ENCODE data around the gene MVD. TPM values are rescaled to one million over a fixed set of nuclear protein-coding genes. Genes with fewer than 3 reads are reported as not detected.
A peak's percentile ranks its signal among the peaks of the same experiment; 100 is the strongest.

MVD gene
- total and polyA plus RNA-seq, 2 of the 13 experiments (the other 11 are each of a cell fraction or from before 2014, with no cell fraction given), result 28.1 to 187 TPM

- peak; percentile 50 for TF ChIP-seq MLX (CRISPR knock-in tag; IDR thresholded peaks at IDR 0.05)
- 0 out of 2 replicates have a peak, but pooled peaks have one; percentile 45 for TF ChIP-seq HOXA5 (CRISPR knock-in tag; IDR thresholded peaks at IDR 0.05)
- TF ChIP-seq ZNF724P (CRISPR knock-in tag; IDR thresholded peaks at IDR 0.05; ENCODE audit: borderline replicate concordance), result peak; percentile 74
- TF ChIP-seq ZNF501 (CRISPR knock-in tag; IDR thresholded peaks at IDR 0.05), result peak; percentile 10; the same call in 1 of the 2 replicates
- TF ChIP-seq ZBTB2 (CRISPR knock-in tag; IDR thresholded peaks at IDR 0.05; ENCODE audit: low read depth), result 0 out of 2 replicates have a peak, but pooled peaks have one; percentile 17
- TF ChIP-seq TOE1 (CRISPR knock-in tag; IDR thresholded peaks at IDR 0.05), result no peak
- TF ChIP-seq FOXP4 (CRISPR knock-in tag; IDR thresholded peaks at IDR 0.05), result 0 out of 2 replicates have a peak, but pooled peaks have one; percentile 38
- no peak for TF ChIP-seq REST (IDR thresholded peaks at IDR 0.05; ENCODE audit: borderline replicate concordance in 1 of 2, low read depth in 1 of 2, low read length in 2 of 2)
- no peak for TF ChIP-seq GZF1 (CRISPR knock-in tag; IDR thresholded peaks at IDR 0.05)
- 0 out of 2 replicates have a peak, but pooled peaks have one; percentile 52 for TF ChIP-seq SRY (CRISPR knock-in tag; IDR thresholded peaks at IDR 0.05)
- TF ChIP-seq REL (CRISPR knock-in tag; conservative IDR thresholded peaks at IDR 0.05), result no peak
- TF ChIP-seq MED1 (CRISPR knock-in tag; IDR thresholded peaks at IDR 0.05), result peak; percentile 47; the same call in 1 of the 2 replicates
- TF ChIP-seq ZMAT3 (CRISPR knock-in tag; conservative IDR thresholded peaks at IDR 0.05), result peak; percentile 72
- peak; percentile 40; the same call in 1 of the 2 replicates for TF ChIP-seq ZNF124 (CRISPR knock-in tag; IDR thresholded peaks at IDR 0.05)
- TF ChIP-seq BHLHE40 (IDR thresholded peaks at IDR 0.05; ENCODE audit: low read length), result peak; percentile 86
- TF ChIP-seq ZNF24 (IDR thresholded peaks at IDR 0.05), result no peak
- TF ChIP-seq GTF3A (CRISPR knock-in tag; conservative IDR thresholded peaks at IDR 0.05), result 0 out of 2 replicates have a peak, but pooled peaks have one; percentile 58
- no peak; the same call in 1 of the 2 replicates for TF ChIP-seq ZNF616 (CRISPR knock-in tag; IDR thresholded peaks at IDR 0.05; ENCODE audit: low read depth)
- no peak for TF ChIP-seq JUND (CRISPR knock-in tag; IDR thresholded peaks at IDR 0.05)
Observed at GRCh38 chr16:88686439-88687253, 23.8 kb upstream of the MVD start, which contains the start of gene SNAI3 (continued).

All from HepG2 (cell line).